Stimulated activated CD8-positive, alpha-beta memory T cell treated with anti-CD3 and anti-CD28 coated beads, Interleukin-4, amount 100 ng/mL, for 4 hours (primary cell): Measurements from ENCODE around the gene ATF7.
"Not testable (repeated sequence)": the region's sequence is repeated elsewhere in the genome, so short reads cannot be mapped to it uniquely, and the experiment has no call there.

Source experiments
- DNase-seq, 2 donors: peaks; one replicate each; pipeline ENCODE4 v3.0.0-alpha.2; 2020; ENCODE audit warnings: low read depth in 2 of 2, low spot score in 1 of 2

The ATF7 gene

DNA sequence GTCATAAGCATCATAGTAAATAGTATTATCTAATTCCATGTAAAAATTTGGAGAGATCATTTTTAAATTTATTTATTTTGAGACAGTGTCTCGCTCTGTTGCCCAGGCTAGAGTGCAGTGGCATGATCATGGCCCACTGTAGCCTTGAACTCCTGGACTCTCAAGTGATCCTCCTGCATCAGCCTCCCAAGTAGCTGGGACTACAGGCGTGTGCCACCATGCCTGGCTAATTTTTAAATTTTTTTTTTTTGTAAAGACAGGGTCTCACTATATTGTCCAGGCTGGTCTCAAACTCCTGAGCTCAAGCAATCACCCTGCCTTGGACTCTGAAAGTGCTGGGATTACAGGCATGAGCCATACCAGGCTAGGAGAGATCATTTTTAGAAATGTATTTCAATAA, 27.2 kb downstream of the ATF7 start:
- DNase-seq, result not testable (repeated sequence)

GRCh38 chr12:53596920-53597363, 29.2 kb downstream of the ATF7 start:
- no peak for DNase-seq

GRCh38 chr12:53594897-53595615, 31.1 kb downstream of the ATF7 start:
- DNase-seq, result no peak

GRCh38 chr12:53593707-53594106, 32.5 kb downstream of the ATF7 start:
- DNase-seq, result no peak

DNA sequence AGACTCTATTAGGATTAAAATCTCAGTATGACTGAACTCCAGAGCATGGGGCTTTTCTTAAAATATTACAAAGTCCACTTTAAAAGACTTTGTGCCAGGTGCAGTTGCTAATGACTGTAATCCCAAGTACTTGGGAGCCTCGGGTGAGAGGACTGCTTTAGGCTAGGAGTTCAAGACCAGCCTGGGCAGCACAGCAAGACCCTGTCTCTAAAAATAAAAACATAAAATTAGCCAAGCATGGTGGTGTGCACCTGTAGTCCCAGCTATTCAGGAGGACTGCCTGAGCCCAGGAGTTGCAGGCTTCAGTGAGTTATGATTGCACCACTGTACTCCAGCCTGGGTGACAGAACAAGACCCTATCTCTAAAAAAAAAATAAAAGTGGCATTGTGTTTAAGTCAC, 33.2 kb downstream of the ATF7 start:
- no peak for DNase-seq

DNA sequence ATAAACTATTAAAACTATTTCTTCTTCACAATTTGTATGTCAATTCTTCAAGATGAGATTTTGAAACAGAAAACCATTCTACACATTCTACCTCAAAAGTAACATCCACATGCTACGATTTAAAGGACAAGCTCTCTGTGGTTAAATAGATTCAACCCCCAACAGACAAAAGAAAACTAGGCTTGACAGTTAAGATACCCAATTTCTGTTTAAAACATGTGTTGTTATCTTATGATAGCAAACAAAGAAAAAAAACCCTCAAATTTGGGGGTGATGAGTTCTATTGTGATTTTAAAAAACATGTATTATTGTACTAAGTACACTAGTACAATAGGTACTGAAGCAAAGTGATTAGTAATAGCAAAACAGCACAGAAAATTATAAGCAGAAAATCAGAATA, 33.8 kb downstream of the ATF7 start:
- no peak for DNase-seq

GRCh38 chr12:53591301-53592206, 34.6 kb downstream of the ATF7 start:
- DNase-seq, result no peak

DNA sequence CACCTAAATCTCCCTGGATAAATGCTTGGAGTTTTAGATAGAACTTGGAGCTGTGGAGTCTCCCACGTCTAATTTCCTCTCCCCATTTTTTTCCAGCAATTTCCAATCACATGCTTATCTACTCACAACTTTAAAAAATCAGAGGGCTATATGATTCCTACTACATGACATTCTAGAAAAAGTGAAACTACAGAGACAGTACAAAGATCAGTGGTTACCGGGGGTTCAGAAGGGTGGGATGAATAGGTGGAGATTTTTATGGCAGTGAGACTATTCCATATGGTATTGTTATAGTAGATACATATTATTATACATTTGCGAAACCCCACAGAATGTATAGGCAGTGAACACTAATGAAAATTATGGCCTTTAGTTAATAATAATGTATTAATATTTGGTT, 35.5 kb downstream of the ATF7 start:
- no peak for DNase-seq

- DNase-seq, result no peak
Observed at GRCh38 chr12:53589915-53590314, 36.3 kb downstream of the ATF7 start.

- DNase-seq, result no peak
Observed at GRCh38 chr12:53589423-53589822, 36.8 kb downstream of the ATF7 start.

GRCh38 chr12:53588123-53588522, 38.1 kb downstream of the ATF7 start:
- no peak for DNase-seq

DNA sequence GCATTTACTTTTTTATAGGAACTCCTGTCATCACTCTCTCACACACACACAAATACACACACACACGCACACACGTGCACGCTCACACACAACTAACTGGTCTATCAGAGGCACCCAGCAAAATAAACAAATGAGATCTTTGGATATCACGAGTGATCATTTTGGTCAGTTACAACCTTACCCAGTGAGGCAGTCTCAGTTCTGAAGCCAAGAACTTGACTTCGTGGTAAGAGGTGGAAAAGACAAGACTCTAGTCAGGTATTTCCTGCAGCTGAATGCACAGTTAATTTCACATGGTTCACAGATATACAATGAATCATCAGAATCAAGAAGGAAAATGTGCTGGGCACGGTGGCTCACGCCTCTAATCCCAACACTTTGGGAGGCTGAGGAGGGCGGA, 39.4 kb downstream of the ATF7 start:
- no peak for DNase-seq

DNA sequence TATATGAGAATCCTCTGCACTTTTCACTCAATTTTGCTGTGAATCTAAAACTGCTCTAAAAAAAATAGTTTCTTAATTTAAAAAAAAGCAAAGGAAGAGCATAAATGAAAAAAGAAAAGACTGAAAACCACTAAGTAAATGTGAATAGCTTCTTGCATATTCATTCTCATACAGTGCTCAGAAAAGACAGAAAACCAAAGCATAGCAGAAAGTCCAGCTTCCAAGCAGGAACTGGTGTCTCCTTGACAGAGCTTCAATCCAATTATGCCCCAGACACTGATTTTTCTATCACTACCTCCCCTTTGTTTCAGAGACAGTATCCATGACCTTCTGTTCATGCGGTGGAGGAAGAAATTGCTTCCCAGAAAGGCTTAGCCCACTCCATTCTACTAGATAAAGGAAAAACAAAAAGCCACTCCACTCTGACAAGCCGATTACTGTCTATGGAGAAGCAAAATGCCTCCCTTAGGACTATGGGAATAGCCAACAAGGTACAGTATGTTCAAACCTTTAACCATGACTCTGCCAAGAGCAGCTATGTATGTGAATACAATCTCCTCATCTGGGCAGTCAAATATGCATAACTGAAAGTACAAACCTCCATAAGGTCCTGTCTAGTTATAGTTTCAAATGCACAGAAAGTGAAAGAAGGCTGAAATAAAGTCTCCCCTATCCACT, 40.6 kb downstream of the ATF7 start:
- DNase-seq, result no peak

- no peak for DNase-seq
Observed at GRCh38 chr12:53579545-53579955, 46.6 kb downstream of the ATF7 start.

GRCh38 chr12:53578783-53579182, 47.4 kb downstream of the ATF7 start:
- no peak for DNase-seq

DNA sequence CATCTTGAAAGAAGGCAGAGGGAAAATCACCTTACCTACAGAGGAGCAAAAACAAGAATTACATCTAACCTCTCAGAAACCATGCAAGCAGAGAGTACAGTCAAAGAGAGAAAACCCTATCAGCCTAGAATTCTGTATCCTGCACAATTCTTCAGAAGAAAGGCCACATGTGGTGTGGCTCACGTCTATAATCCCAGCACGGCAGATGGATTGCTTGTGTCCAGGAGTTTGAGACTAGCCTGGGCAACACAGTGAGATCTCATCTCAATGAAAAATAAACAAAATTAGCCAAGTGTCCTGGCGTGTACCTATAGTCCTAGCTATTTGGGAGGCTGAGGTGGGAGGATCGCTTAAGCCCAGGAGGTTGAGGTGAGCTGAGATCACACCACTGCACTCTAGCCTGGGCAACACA, 48.2 kb downstream of the ATF7 start:
- DNase-seq, result no peak

DNA sequence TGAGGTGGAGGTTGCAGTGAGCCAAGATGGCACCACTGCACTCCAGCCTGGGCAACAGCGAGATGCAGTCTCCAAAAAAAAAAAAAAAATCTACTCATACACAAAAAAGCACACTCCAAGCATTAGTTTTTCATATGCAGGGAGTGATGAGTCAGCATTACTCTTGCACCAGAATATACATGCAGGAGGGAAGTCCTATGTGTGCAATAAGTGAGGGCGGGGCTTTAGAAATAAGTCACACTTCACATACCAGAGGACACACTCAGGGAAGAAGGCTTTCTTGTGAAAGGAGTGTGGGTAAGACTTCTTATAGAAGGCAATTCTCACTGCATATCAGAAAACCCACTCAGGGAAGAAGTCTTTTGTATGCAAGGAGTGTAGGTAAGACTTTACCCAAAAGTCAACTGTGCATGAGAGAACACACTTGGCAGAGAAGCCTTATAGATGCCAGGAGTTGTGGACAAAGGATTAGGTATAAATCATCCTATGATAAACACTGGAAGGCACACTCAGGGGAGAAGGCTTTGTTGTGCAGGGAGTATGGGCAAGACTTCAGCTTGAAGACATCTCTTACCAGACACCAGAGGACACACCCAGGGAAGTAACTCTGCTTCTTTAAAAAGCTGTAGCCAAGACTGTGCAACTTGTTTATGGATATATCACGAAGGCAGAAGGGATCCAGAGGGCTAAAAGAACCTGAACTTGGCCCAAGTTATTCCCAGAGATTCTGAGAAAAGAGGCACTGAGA, 50.5 kb downstream of the ATF7 start:
- no peak for DNase-seq

DNA sequence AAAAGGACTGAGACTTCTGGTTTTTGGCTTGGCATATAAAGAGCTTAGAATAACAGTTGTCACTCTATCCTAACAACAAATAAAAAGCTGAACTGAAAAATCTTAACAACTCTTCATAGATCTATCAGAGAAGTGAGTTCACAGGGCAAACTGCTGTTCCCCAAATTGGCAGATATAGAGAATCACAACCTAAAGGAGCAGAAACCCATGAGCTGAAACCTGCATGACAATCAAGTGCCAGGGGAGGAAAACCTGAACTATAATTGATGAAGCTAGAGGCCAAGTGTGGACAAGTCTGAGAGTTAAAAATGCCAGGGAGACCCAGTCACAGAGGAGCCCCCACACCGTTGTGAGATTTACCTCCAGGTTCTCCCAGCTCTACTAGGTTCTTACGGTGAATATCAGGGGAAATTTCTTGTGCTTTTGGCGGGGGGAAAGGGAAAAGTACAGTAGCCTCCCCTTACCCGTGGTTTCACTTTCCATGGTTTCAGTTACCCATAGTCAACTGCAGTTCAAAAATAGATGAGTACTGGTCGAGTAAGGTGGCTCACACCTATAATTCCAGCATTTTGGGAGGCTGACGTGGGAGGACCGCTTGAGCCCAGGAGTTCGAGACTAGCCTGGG, 53.9 kb downstream of the ATF7 start:
- no peak for DNase-seq

- DNase-seq, result no peak
Observed at GRCh38 chr12:53571295-53571694, 54.9 kb downstream of the ATF7 start.

DNA sequence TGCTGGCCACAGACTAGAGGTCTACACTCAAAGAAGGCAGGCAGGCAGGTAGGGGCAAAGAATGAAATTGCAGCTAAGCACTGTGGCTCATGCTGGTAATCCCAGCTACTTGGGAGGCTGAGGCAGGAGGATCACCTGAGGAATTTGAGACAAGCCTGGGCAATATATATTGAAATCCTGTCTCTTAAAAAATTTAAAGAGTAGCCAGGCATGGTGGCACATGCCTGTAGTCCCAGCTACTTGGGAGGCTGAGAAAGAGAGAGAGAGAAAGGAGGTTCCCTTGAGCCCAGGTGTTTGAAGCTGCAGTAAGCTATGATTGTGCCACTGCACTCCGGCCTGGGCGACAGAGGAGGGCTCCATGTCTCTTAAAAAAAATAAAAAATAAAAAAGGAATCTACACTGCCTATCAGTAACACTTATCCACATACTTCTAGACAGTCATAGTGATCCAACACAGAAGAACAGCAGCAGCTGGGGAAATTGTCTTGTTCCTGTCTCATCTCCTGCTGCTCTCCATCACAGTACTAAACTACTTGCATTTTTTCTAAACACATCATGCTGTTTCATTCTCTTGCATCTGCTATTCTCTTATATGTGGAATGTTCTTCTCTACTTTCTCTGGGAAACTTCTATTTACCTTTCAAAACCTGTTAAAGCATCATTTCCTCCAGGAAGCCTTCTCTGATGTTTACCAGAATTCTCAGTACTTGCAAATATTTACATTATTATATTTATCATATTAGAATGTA, 57.2 kb downstream of the ATF7 start:
- no peak for DNase-seq
